Keratinocyte (primary cell): ENCODE measurements around the gene MACF1. TPM values are rescaled to one million over a fixed set of nuclear protein-coding genes. Genes with fewer than 3 reads are reported as not detected.
A peak's percentile ranks its signal among the peaks of the same experiment; 100 is the strongest.

Experiments used
- DNase-seq: peaks from one replicate; pipeline ENCODE4 v3.0.0-alpha.2; 2011; ENCODE audit warnings: low read depth, missing footprints, low spot score
- FAIRE-seq: peaks from 2 replicates; lab custom pipeline; 2011; peaks lifted over from hg19 to GRCh38; lab: Jason Lieb, UNC
- H2AFZ ChIP-seq: 2 replicates; pipeline ENCODE4 v1.6.0; 2012; ENCODE audit warnings: low read length, control low read depth, inconsistent platforms; ENCODE audit not compliant: control insufficient read depth
- H3K27ac ChIP-seq: 2 replicates; pipeline ENCODE4 v1.5.1; 2011; ENCODE audit warnings: low read length; ENCODE audit not compliant: control insufficient read depth, insufficient read depth
- H3K27me3 ChIP-seq: 3 replicates; pipeline ENCODE4 v1.6.0; 2011; ENCODE audit warnings: low read length; ENCODE audit not compliant: control insufficient read depth, insufficient read depth; ENCODE audit errors: extremely low read depth
- H3K36me3 ChIP-seq, 2 experiments: 2 replicates in 1 of 2; 3 replicates in 1 of 2; pipeline ENCODE4 v1.5.1; 2011; ENCODE audit warnings: low read length in 2 of 2, mild to moderate bottlenecking in 1 of 2; ENCODE audit not compliant: control insufficient read depth in 2 of 2, insufficient read depth in 2 of 2; ENCODE audit errors: extremely low read depth in 1 of 2
- H3K4me1 ChIP-seq: 3 replicates; pipeline ENCODE4 v1.5.1; 2011; ENCODE audit warnings: low read length; ENCODE audit not compliant: control insufficient read depth, insufficient read depth; ENCODE audit errors: extremely low read depth
- H3K4me2 ChIP-seq: 3 replicates; pipeline ENCODE4 v1.6.0; 2011; ENCODE audit warnings: low read depth, low read length; ENCODE audit not compliant: control insufficient read depth, insufficient read depth; ENCODE audit errors: extremely low read depth
- H3K4me3 ChIP-seq, 3 experiments: fragments of 200-600 bp in 1 of 3; sonication (generic) in 1 of 3; 2 replicates in 2 of 3; 3 replicates in 1 of 3; pipeline ENCODE4 v1.5.1; 2011 to 2016; ENCODE audit warnings: low read length in 3 of 3, mild to moderate bottlenecking in 3 of 3, control low read depth in 2 of 3, inconsistent platforms in 1 of 3, low read depth in 1 of 3, mixed read lengths in 1 of 3, mixed run types in 1 of 3, moderate library complexity in 1 of 3; ENCODE audit not compliant: control insufficient read depth in 2 of 3, insufficient read depth in 2 of 3; ENCODE audit errors: extremely low read depth in 1 of 3
- H3K79me2 ChIP-seq: 2 replicates; pipeline ENCODE4 v1.6.0; 2012; ENCODE audit warnings: low read length; ENCODE audit not compliant: control insufficient read depth, insufficient read depth
- H3K9ac ChIP-seq: 3 replicates; pipeline ENCODE4 v1.6.0; 2011; ENCODE audit warnings: low read length; ENCODE audit not compliant: control insufficient read depth, insufficient read depth; ENCODE audit errors: extremely low read depth
- H3K9me1 ChIP-seq: 3 replicates; pipeline ENCODE4 v1.6.0; 2011; ENCODE audit warnings: low read length; ENCODE audit not compliant: control insufficient read depth, insufficient read depth; ENCODE audit errors: extremely low read depth
- H3K9me3 ChIP-seq: 2 replicates; pipeline ENCODE4 v1.5.1; 2012; ENCODE audit warnings: low read depth, low read length; ENCODE audit not compliant: control insufficient read depth
- H4K20me1 ChIP-seq: 3 replicates; pipeline ENCODE4 v1.6.0; 2011; ENCODE audit warnings: low read length; ENCODE audit not compliant: control insufficient read depth, insufficient read depth; ENCODE audit errors: extremely low read depth
- EZH2 ChIP-seq: IDR thresholded peaks from one replicate; pipeline ENCODE4 v1.6.1; 2012; ENCODE audit warnings: inconsistent platforms, mild to moderate bottlenecking, low read length, moderate library complexity
- dilution Hi-C: fragments of 300-500 bp; cut with MboI; formaldehyde crosslinking; loops from one replicate; pipeline ENCODE4 v1.7.0; 2020; ENCODE audit warnings: low sequenced_read_pairs; ENCODE audit not compliant: extremely low pct_ligation_motif_present
- polyA plus RNA-seq, 5 experiments: library from polyadenylated mRNA; depleted of rRNA in 3 of 5; stranded (reverse) in 3 of 5; stranded (forward) in 1 of 5; unstranded in 1 of 5; fragments of >200 nt; gene quantifications; 1 replicate in 1 of 5; 2 replicates in 3 of 5; 3 replicates in 1 of 5; pipeline versions ENCODE4 v1.2.1 to v1.2.3, GENCODE V29; 2011 to 2012; ENCODE audit warnings: missing spikeins in 2 of 5, low read depth in 1 of 5, low replicate concordance in 1 of 5
- TF ChIP-seq, protein P1 (sequence below), 3 experiments: IDR thresholded peaks in 1 of 3; conservative IDR thresholded peaks in 1 of 3; optimal IDR thresholded peaks in 1 of 3; 2 replicates in 2 of 3; 3 replicates in 1 of 3; pipeline versions ENCODE3 to v1.5.1; 2011; ENCODE audit warnings: low read length in 3 of 3, mild to moderate bottlenecking in 3 of 3, moderate library complexity in 2 of 3, control low read depth in 1 of 3, inconsistent platforms in 1 of 3; ENCODE audit not compliant: insufficient read depth in 2 of 3; ENCODE audit errors: extremely low read depth in 1 of 3

Gene MACF1
- polyA plus RNA-seq, 1 donor (not counting 4 experiments of a cell fraction or from before 2014, with no cell fraction given) = 111 TPM

DNA sequence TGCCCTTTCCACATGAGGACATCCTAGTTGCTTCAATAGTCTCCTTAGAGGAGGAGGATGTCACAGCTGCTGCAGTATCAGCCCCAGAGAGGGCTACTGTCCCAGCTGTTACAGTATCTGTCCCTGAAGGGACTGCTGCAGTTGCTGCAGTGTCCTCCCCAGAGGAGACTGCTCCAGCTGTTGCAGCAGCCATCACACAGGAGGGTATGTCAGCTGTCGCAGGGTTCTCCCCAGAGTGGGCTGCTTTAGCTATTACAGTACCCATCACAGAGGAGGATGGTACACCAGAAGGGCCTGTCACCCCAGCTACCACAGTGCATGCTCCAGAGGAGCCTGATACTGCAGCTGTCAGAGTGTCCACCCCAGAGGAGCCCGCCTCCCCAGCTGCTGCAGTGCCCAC is 208.4 kb downstream of the MACF1 start:
- peaks cover 72% of the 10 kb centered on the region for H3K79me2 ChIP-seq
- peaks cover 17% of the 10 kb centered on the region for H4K20me1 ChIP-seq
- H2AFZ ChIP-seq = no peak overlapping the region
- TF ChIP-seq EZH2 = no peak
- TF ChIP-seq, protein P1, sequence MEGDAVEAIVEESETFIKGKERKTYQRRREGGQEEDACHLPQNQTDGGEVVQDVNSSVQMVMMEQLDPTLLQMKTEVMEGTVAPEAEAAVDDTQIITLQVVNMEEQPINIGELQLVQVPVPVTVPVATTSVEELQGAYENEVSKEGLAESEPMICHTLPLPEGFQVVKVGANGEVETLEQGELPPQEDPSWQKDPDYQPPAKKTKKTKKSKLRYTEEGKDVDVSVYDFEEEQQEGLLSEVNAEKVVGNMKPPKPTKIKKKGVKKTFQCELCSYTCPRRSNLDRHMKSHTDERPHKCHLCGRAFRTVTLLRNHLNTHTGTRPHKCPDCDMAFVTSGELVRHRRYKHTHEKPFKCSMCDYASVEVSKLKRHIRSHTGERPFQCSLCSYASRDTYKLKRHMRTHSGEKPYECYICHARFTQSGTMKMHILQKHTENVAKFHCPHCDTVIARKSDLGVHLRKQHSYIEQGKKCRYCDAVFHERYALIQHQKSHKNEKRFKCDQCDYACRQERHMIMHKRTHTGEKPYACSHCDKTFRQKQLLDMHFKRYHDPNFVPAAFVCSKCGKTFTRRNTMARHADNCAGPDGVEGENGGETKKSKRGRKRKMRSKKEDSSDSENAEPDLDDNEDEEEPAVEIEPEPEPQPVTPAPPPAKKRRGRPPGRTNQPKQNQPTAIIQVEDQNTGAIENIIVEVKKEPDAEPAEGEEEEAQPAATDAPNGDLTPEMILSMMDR (optimal IDR thresholded peaks at IDR 0.05 in 1 of 3, IDR thresholded peaks at IDR 0.05 in 1 of 3, conservative IDR thresholded peaks at IDR 0.05 in 1 of 3; ENCODE audit: extremely low read depth in 1 of 3, insufficient read depth in 2 of 3, low read length in 3 of 3) = no peak
- H3K36me3 ChIP-seq = peaks cover 11 to 34% of the 10 kb centered on the region in 2 experiments
- H3K27me3 ChIP-seq = no peaks in the 10 kb centered on the region
- dilution Hi-C loops = no loop called here
- H3K27ac ChIP-seq = no peak overlapping the region
- no peak overlapping the region for H3K4me2 ChIP-seq
- H3K4me3 ChIP-seq = no peak overlapping the region
- H3K9me1 ChIP-seq = peaks cover 6% of the 10 kb centered on the region
- DNase-seq (no peak), FAIRE-seq (no peak)
- no peaks in the 10 kb centered on the region for H3K9me3 ChIP-seq
- H3K4me1 ChIP-seq = peaks cover 31% of the 10 kb centered on the region
- no peak overlapping the region for H3K9ac ChIP-seq

DNA sequence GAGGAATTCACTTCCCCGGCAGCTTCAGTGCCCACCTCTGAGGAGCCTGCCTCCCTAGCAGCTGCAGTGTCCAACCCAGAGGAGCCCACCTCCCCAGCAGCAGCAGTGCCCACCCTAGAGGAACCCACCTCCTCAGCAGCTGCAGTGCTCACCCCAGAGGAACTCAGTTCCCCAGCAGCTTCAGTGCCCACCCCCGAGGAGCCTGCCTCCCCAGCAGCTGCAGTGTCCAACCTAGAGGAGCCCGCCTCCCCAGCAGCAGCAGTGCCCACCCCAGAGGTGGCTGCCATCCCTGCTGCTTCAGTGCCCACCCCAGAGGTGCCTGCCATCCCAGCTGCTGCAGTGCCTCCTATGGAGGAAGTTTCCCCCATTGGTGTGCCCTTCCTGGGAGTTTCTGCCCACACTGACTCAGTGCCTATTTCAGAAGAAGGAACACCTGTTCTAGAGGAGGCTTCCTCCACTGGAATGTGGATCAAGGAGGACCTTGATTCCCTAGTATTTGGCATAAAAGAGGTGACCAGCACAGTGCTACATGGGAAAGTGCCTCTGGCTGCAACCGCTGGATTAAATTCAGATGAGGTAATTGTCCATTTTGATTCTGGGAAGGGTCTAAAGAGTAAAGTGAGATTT is 209.5 kb downstream of the MACF1 start:
- H3K79me2 ChIP-seq = peaks cover 80% of the 10 kb centered on the region
- H3K4me2 ChIP-seq = peak overlapping the region; percentile 23
- no peaks in the 10 kb centered on the region for H3K9me3 ChIP-seq
- DNase-seq = no peak
- H3K9me1 ChIP-seq = peaks cover 6% of the 10 kb centered on the region
- H3K9ac ChIP-seq = no peak overlapping the region
- H4K20me1 ChIP-seq = peaks cover 19% of the 10 kb centered on the region
- TF ChIP-seq, protein P1 (optimal IDR thresholded peaks at IDR 0.05 in 1 of 3, IDR thresholded peaks at IDR 0.05 in 1 of 3, conservative IDR thresholded peaks at IDR 0.05 in 1 of 3; ENCODE audit: extremely low read depth in 1 of 3, insufficient read depth in 2 of 3, low read length in 3 of 3) = no peak
- no peak for TF ChIP-seq EZH2
- H3K4me1 ChIP-seq = peaks cover 28% of the 10 kb centered on the region
- no peak overlapping the region for H2AFZ ChIP-seq
- no peak for FAIRE-seq
- no peaks in the 10 kb centered on the region for H3K27me3 ChIP-seq
- peaks cover 11 to 34% of the 10 kb centered on the region in 2 experiments for H3K36me3 ChIP-seq
- no peak overlapping the region for H3K4me3 ChIP-seq
- H3K27ac ChIP-seq = no peak overlapping the region
- dilution Hi-C loops = no loop called here
